Ramos (cell line): ENCODE data around the gene HUS1B.
"Not testable (repeated sequence)": the region's sequence is repeated elsewhere in the genome, so short reads cannot be mapped to it uniquely, and the experiment has no call there.

Experiments
- in situ Hi-C: fragments of 300-500 bp; cut with MboI; formaldehyde crosslinking; loops from one replicate; pipeline ENCODE4 v1.14.3; 2022; ENCODE audit warnings: low sequenced_read_pairs; ENCODE audit not compliant: unreplicated experiment

Gene HUS1B

GRCh38 chr6:680251-680650 lies 23.4 kb upstream of the HUS1B start:
- in situ Hi-C loops, result no loop called here

- in situ Hi-C loops, result no loop called here
Observed at GRCh38 chr6:679282-679681, 22.4 kb upstream of the HUS1B start.

- in situ Hi-C loops, result no loop called here
Observed at GRCh38 chr6:678520-678919, 21.6 kb upstream of the HUS1B start.

- in situ Hi-C loops, result no loop called here
Observed at GRCh38 chr6:677919-678318, 21.0 kb upstream of the HUS1B start.

GRCh38 chr6:674956-675355 lies 18.1 kb upstream of the HUS1B start:
- in situ Hi-C loops, result no loop called here

- in situ Hi-C loops, result no loop called here
Observed at GRCh38 chr6:674406-674805, 17.5 kb upstream of the HUS1B start.

GRCh38 chr6:667253-667927 lies 10.5 kb upstream of the HUS1B start:
- in situ Hi-C loops, result no loop called here

- in situ Hi-C loops, result no loop called here
Observed at GRCh38 chr6:665403-666267, 8.7 kb upstream of the HUS1B start.

GRCh38 chr6:663788-664187 lies 6.9 kb upstream of the HUS1B start:
- in situ Hi-C loops, result not testable (repeated sequence)

- in situ Hi-C loops, result no loop called here
Observed at GRCh38 chr6:659716-660581, 3.0 kb upstream of the HUS1B start.

GRCh38 chr6:658244-658643 lies 1.3 kb upstream of the HUS1B start:
- in situ Hi-C loops, result no loop called here

GRCh38 chr6:657743-658142 lies 843 bp upstream of the HUS1B start:
- in situ Hi-C loops, result no loop called here

GRCh38 chr6:654136-654535 lies 2.8 kb downstream of the HUS1B start:
- in situ Hi-C loops, result no loop called here

GRCh38 chr6:652865-653264 lies 4.0 kb downstream of the HUS1B start:
- in situ Hi-C loops, result no loop called here

- in situ Hi-C loops, result no loop called here
Observed at GRCh38 chr6:650098-650497, 6.8 kb downstream of the HUS1B start.

- in situ Hi-C loops, result no loop called here
Observed at GRCh38 chr6:642805-643204, 14.1 kb downstream of the HUS1B start.

GRCh38 chr6:641225-641985 lies 15.5 kb downstream of the HUS1B start:
- in situ Hi-C loops, result no loop called here

GRCh38 chr6:636488-636887 lies 20.4 kb downstream of the HUS1B start:
- in situ Hi-C loops, result no loop called here

GRCh38 chr6:635233-635632 lies 21.7 kb downstream of the HUS1B start:
- in situ Hi-C loops, result no loop called here

- in situ Hi-C loops, result no loop called here
Observed at GRCh38 chr6:633611-634010, 23.3 kb downstream of the HUS1B start.
